GM12878 (cell line): ENCODE results near the gene LRWD1.
"Not testable (repeated sequence)": the region's sequence is repeated elsewhere in the genome, so short reads cannot be mapped to it uniquely, and the experiment has no call there.

Source experiments
- CTCF ChIP-seq, 3 experiments: IDR thresholded peaks in 2 of 3; conservative IDR thresholded peaks in 1 of 3; 2 replicates each; pipeline ENCODE4 v1.5.1; 2011; ENCODE audit warnings: low read depth in 3 of 3, low read length in 3 of 3, mild to moderate bottlenecking in 3 of 3, control low read depth in 2 of 3, moderate library complexity in 2 of 3, inconsistent platforms in 1 of 3, mixed read lengths in 1 of 3; ENCODE audit not compliant: control insufficient read depth in 2 of 3, insufficient read depth in 1 of 3; ENCODE audit errors: extremely low read depth in 1 of 3
- ESRRA ChIP-seq: IDR thresholded peaks from 2 replicates; pipeline ENCODE4 v1.6.1; 2012; ENCODE audit warnings: mild to moderate bottlenecking, low read length, improper control_type of control experiment
- POLR2A ChIP-seq: IDR thresholded peaks from 2 replicates; pipeline ENCODE4 v1.6.1; 2011; ENCODE audit warnings: low read depth, mild to moderate bottlenecking, low read length
- SPI1 ChIP-seq: IDR thresholded peaks from 2 replicates; pipeline ENCODE4 v1.6.1; 2011; ENCODE audit warnings: low read depth, mild to moderate bottlenecking, low read length, moderate library complexity, borderline replicate concordance; ENCODE audit not compliant: insufficient read depth
- YY1 ChIP-seq: IDR thresholded peaks from 2 replicates; pipeline ENCODE4 v1.6.1; 2011; ENCODE audit warnings: low read depth, mild to moderate bottlenecking, low read length
- ZNF274 ChIP-seq: IDR thresholded peaks from one replicate; pipeline ENCODE4 v1.8.0; 2011; ENCODE audit not compliant: insufficient read length, insufficient read depth

- TF ChIP-seq CTCF (IDR thresholded peaks at IDR 0.05 in 2 of 3, conservative IDR thresholded peaks at IDR 0.05 in 1 of 3; ENCODE audit: control insufficient read depth in 2 of 3, extremely low read depth in 1 of 3, insufficient read depth in 1 of 3, low read depth in 3 of 3, low read length in 3 of 3); ZNF274; POLR2A; YY1; SPI1; ESRRA: not testable (repeated sequence)
Measured at GRCh38 chr7:102497308-102497707, 32.5 kb downstream of the LRWD1 start.
